ENCODE data around the gene SLC24A3. TPM values are rescaled to one million over a fixed set of nuclear protein-coding genes. Genes with fewer than 3 reads are reported as not detected.

Gene SLC24A3
- total RNA-seq, 1 experiment from 2014 or later, result 0.06 TPM

DNA sequence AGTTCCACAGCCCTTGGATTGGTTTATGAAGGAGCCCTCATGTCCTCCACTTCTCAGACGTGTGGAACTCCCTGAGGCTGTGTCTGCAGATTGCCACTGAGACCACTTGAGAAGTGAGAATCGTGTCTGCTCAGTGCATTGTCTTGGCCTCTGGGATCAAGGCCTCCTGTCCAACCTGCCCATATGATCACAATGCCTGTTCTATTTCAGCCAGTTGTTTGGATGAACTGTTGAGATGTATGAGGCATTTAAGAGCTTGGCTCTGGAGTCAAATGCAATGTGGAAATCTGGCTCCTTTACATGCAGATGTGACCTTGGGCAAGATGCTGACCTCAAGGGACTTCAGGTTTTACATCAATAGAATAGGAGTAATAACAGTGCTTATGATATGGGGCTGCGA is 125.9 kb downstream of the SLC24A3 start:
- DNase-seq (ENCODE audit: low read depth), result no peak

DNA sequence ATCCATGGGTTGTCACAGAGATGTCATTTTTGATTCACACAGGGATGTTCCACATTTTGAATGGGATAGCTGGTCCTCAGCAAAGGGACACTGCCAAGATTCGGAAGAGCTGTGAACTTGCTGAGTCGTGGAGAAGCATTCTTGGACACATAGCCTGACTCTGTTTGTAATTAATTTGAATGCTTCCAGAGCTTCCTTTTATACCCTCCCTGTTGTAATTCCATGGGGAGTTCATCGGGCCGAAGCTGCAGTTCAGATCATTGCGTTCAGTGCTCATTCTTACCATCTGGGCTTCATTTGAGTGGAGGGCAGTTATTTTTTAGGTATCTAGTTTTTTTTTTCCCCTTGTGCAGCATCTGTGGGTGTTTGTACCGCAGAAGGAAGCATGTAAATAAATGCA is 126.5 kb downstream of the SLC24A3 start:
- DNase-seq (ENCODE audit: low read depth), result no peak

DNA sequence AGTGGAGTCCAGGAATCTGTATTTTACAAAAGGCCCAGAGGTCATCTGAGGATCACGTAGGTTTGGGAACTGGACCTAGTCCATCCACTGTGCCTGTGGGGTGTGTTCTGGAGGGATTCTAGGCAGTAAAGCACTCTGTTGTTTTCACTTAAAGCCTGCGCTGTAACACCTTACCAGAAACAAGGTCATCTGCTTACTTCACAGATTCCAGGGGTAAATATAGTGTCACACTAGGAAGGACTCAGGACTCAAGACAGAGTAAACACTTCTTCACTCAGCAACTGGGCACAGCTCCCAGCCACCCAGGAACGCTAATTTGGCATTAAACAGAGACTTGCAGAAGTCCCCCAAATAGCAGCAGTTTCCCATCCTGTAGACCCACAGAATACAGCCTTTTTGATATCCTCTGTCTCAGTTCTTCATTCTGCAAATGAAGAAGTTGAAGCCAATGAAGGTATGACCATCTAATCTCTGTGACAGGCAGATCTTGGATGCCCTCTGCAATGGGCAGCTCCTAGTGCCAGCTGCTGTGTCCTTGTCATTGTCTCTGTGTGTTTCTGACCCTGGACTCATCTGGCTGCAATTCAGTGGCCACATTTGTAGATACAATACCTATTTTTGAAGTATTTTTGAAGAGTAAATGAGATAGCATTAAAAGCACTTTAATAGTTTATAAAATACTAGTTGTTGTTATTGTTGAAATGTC is 129.1 kb downstream of the SLC24A3 start:
- DNase-seq (ENCODE audit: low read depth), result no peak

DNA sequence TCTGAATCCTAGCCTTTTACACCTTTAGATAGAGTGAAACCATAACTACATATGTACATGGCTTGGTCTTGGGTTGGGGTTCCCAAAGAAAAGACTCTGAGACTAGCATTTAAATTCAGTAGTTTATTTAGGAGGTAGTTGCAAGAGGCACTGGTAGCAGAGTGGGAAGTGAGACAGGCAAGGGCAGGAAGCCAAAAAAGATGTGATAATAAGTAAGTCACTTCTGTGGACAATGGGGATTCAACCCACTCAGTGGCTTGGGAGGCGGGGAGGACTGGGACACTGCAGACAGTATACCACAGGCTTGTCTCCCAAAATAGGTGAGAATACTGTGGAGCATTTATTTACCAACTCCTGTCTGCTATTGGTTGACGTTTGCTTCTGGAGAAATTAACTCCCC is 131.9 kb downstream of the SLC24A3 start:
- DNase-seq (ENCODE audit: low read depth), result no peak

DNA sequence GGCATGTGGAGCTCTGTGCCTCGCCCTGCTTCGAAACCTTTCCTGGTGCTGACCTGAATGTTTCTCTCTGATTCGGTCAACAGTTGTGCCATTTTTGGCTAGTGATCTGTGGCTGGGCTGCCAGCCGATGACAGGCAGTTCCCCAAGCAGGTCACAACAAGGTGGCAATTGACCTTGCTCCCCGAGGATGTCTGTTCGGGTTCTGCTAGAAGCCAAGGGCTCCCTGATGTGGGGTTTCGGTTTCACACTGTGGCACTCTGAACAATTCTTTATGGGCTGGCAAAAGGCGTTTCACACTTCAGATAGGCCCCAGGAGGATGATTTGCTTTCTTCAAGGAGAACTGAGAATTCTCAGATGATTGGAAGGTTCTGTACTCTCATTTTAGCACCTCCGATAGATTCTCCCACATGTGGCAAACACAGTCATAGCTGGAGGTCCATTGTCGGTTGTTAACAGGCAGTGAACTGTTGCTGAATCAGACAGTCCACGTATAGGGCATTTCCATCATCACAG is 135.6 kb downstream of the SLC24A3 start:
- no peak for DNase-seq (ENCODE audit: low read depth)

DNA sequence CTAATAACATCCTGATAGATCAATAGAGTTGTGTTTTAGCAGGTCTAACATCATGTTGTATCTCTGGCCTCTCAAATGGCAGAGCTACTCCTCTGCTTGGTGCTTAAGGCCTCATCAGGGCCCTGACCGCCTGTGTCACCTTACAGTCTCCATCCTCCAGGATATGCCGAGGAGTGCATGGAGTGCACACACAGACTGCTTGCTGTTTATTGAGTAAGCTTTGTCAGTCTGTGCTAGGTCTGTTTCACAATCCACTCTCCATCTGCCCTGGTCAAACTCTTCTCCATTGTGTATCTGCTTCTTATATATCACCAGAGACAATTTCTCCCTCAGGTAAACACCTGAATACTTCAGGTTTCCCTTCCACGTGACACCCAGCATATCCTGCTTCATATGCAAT is 136.1 kb downstream of the SLC24A3 start:
- no peak for DNase-seq (ENCODE audit: low read depth)

DNA sequence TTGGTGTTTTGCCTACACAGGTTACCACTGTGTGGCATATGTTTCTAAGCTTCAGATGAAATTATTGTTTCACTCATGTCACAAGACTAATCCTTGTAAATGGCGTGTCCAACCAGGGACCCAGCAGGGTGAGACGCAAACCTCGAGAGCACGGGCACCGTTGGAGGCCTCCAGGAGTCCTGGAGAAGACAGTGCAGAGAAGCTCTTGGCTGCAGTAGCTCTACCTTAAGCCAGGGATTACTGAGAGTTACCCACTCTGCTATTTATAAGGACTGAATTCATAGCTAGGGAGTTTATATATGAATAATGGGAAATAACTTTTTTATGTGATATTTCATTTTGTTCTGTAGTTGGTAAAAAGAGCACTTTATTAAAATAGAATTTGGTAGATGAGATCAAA is 137.4 kb downstream of the SLC24A3 start:
- DNase-seq (ENCODE audit: low read depth), result no peak

DNA sequence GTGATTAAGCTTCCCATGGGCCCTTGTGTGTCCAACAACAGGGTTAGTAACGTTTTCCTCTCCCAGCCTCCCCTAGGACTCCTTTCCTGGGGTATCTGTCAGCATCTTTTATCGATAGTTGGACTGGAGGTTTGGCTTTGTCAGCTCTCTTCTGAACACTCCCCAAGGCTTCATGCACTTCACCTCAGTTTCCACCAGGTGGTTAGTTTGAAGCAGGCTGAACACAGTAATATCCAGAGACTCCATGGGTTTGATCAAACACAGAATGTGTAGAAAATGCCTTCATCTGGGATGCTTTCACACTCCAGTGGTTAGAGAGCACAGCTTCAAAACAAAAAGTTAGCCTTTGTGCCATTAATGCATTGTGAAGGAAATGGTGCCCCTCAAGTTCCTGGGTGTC is 139.1 kb downstream of the SLC24A3 start:
- DNase-seq (ENCODE audit: low read depth), result no peak

DNA sequence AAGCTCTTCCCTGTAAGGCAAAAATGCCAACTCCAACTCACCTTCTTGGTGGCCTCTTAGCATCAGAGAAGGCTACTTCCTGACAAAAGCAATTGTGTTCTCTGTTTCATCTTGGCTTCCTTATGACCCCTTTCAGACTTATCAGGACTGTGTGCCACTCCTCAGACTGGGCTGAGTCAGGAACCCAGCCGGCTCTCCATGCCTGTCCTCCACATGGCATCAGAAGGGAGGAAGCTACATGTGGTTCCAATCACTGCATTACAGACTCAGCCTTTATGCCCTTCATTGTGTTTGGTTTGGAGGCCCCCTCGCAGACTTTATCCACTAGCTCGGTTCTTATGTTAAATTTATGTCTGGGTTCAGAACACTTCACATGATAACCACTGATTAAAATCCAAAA is 142.5 kb downstream of the SLC24A3 start:
- no peak for DNase-seq (ENCODE audit: low read depth)

DNA sequence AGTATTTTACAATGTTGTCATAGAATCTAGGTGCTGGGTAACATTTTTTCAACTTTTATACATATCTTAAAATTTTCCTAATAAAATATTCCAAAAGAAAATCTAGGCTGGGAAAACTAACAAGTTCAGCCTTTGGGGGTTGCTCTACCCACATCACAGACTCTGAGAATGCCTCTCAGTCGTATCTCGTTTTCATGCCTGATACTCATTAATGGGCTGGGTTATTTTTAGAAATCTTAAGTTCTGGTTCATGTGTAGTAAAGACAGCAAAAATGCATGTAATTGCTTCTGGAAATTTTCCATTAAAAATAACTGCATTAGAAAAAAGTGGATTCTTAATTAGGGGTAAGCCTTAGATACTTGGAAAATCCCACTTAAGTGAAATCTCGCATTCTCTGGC is 149.3 kb downstream of the SLC24A3 start:
- DNase-seq (ENCODE audit: low read depth), result no peak

DNA sequence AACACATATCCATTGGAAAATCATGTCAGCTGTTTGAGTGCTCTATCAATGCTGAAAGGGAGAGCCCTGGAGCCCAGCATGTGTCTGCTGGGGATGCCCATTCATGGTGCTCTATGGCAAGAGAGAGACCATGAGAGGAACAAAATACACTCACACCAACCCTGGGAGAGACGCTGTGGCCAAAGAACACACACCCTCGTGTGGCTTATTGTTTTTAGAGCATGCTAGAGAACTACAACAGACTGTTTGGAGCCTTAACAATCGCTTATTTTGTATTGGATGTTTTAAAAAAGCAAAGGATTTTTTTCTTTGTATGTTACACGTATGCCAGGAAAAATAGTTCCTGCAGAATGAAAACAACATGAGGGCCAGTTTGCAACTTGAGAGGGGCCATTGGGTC is 151.0 kb downstream of the SLC24A3 start:
- no peak for DNase-seq (ENCODE audit: low read depth)

DNA sequence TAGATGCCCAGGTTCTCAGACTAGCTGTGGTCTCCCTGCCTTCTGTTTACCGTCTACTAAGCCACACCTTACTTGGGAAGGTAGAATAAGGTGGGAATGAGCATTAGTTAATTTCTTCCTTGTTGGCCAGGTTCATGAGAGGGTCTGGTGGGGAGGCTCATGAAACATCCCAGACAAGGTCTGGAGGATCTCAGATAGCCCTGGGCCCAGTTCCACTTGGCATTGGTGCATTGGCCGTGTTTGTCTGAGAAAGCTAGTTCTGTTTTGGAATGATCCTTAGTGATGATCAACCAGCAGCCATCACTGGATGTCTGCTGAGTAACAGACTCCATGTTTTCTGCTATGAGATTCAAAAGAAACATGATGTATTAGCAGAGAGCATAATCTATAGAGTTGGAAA is 155.1 kb downstream of the SLC24A3 start:
- no peak for DNase-seq (ENCODE audit: low read depth)

DNA sequence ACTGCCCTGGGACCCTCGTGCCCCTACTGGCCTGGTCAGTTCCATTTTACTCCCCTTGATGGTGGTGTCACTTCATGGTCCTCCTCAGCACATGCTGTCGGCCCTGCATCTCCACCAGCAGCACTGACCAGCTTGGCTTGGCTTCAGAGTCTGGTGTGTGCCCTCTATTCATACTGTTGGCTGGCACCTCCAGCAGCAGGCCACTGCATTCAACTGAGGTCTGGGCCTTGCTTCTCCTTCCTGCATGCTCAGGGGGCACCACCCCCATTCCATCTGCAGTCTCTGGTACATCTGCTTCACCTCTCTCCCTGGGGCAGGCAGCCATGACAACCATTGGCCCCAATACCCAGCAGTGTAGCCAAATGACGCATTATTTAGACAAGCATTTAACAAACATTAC is 155.9 kb downstream of the SLC24A3 start:
- no peak for DNase-seq (ENCODE audit: low read depth)

DNA sequence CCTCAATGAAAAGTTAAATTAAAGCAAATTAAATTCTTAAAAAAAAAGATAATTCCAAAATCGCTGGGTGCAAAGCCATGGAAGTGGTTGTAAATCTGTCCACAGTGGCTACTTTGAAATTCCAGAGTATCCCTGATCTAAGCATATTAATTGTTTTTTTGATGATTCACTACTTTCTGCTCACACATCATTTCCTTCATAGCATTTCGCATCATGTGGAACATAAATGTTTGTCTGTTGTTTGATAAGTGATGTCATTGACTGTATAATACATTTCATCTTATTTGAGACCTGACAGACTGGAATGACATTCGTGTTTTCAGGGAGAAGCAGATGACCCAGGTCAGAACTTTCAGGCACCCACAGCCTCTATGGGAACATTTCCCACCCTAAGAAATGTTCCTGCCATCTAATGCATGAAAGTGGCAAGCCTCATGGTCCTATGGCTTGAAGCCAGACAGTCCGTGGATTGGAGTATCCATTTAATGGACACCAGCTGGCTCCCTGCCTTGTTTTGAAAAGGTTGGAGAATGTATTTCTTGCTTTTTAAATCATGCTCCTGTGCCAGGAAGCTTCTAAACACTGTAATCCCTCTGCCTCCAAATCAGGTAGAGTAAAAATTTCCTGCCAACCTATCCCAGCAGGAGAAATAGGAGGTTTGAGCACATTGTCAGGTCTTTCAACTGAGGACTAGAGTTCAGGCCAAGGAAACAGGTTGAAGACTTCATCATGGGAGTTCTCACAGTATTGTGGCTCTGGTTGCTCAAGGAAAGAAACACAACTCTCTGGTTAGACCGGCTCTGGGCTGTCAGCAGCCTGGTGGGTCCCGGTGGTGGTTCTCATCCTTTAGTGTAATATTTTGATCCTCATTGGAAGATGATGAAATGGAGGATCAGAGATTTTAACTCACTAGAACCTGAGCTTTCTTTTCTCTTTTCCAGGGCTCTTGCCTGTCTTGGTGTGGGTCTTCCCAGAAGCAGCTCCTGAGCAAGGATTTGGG is 157.9 kb downstream of the SLC24A3 start:
- DNase-seq (ENCODE audit: low read depth), result no peak

DNA sequence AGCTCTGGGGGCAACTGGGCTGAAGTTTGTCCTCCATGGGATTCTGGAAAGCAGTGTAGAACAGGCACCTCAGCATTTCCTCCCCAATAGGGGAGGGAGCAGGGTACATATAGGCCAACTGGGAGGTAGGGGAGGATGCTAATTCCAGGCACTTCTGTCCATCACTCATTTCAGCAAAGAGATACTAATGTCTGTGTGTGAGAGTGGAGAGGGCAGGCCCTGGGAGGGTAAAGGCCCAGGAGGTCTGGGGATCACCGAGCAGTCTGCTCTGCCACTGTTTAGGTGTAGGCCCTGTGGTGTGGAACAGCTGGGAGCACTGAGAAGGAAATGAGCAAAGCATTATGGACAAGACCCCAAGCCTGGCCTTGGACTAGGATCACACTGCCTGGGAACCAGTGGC is 158.7 kb downstream of the SLC24A3 start:
- no peak for DNase-seq (ENCODE audit: low read depth)

DNA sequence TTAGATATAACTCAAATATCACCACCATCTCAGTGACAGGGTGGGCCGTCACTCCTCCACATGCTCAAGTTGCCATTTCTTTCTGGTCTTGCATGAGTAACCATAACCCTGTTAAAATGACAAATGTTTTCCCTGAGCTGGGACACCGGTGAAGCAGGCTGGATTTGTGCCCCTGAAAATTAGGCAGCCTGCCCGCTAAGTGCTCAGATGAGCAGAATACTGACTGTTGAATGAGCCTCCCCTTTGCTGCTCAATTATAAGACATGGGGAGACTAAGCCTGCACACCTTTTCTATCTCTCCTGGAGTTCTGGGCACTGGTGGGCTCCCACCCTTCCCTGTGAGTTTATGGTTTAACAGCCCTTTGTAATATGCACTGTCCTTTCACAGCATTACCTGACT is 161.8 kb downstream of the SLC24A3 start:
- DNase-seq (ENCODE audit: low read depth), result no peak

DNA sequence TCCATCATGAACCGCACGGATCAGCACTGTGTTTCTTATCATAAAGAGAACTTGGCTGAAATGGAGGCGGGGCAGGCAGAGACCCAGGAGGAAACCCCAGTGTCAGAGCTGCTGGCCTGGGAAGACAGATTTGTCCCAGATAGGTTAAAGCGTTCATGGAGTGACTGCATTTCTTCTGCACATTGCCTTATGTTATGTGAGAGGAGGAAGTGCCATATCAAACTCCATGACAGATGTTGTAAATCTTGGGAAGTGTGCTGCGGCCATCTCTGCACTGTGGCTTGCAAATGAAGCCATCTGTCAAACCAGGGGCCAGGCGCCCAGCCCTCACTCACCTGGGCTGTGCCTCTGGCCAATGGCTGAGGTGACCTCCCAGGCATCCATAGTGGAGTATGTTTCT is 163.0 kb downstream of the SLC24A3 start:
- no peak for DNase-seq (ENCODE audit: low read depth)

DNA sequence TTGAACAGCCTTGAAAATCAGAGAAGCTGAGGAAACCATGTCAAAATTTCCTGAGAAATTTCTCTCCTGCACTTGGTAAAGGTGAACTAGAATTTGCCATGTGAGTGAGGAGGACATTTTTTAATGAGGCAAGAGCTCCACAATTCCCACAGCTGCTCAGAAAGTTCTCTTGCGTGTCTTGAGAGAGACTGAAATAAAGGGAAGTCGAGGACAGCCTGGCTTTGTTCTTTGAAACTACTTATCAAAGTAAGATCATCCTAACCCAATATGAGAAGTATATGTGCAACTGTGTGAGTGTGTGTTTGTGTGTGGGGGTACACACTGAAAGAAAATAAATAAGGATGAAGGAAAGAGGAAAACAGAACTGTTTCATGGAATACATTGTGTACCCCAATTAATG is 163.4 kb downstream of the SLC24A3 start:
- no peak for DNase-seq (ENCODE audit: low read depth)

DNA sequence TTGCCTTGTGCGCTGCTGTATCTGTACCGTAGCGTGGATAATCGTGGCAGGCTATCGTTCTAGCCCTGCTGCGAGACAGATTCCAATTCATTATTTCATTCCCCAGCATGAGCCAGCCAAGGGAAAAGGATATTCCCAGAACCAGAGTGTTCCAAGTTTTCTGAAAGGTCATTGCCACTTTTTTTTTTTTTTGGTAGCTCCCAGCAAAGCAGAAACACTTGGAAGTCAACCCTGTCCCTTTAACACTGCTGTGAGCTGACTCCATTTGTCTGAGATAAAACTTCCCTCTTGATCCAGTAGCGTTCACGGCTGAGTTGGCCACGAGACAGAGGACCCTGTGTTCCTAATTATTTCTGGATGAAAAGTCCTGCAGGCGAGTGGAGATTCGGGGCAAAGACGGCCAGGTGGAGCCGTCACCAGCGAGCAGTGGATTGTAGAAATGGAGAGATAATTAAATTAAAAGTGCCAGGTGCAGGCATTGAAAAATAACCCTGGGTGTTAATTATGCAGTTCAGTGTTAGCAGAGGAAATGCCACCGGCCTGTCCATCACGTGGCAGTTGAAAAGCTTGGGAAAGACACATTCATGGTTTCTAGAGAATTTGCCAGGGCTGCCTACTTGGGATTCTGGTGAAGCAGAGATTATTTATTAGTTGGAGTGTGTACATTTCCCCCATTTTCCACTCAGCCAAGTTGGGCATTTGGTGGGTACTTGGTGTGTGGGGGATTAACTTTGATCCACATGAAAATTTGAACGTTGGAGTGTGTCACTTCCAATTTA is 164.2 kb downstream of the SLC24A3 start:
- no peak for DNase-seq (ENCODE audit: low read depth)

DNA sequence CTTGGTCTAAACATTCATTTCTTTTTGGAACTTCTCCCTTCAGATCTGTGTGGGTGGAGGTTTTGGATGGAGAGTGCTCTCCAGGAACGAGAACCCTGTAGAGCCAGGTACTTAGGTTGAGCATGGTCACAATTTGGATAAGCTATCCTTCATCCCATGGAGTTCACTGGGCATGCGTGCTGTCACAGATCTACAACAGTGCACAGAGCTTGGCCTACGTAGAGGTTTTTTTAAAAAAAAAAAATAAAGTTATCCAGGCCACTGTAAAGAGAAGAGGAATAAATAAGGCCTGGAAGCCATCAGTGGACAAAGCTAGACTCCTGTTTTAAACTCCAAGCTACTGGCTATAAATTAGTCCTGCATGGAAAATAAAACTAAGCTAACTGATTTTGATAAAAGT is 165.6 kb downstream of the SLC24A3 start:
- DNase-seq (ENCODE audit: low read depth), result no peak

DNA sequence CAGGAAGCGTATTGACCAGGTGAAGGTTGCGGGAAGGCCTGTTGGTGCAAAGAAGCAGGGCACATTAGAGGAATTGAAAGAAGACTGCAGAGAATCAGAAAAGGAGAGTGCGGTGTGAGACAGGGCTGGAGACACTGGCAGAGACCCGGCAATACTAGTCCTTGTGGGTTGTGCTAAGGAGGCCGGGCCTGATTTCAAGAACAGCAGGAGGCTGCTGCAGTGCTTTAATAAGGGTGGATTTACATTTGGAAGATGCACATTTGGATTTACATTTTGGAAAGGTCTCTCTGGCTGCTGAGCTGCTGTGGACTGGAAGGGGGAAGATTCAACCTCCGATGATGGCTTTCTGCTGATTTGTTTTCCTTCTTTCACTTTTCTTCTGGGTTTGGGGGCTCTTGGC is 167.8 kb downstream of the SLC24A3 start:
- no peak for DNase-seq (ENCODE audit: low read depth)

DNA sequence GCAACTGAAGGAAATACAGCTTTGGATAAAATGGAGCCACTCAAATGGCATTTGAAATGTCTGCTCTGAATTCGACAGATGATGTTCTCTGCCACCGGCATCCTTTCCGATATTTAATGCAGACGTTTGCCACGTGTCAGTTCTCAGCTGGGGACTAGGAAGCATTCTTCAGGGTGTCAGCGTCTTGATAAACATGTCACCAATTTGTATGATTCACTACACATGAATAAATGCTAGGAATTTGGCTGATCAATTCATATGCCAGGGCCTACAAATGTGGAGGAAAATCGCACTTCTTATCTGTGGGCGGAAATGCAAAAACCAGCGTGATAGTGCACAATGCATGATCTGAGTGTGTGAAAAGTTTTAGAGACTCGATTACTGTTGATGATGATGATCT is 169.5 kb downstream of the SLC24A3 start:
- no peak for DNase-seq (ENCODE audit: low read depth)
